ENCODE data around the gene SLC38A3.
A peak's percentile ranks its signal among the peaks of the same experiment; 100 is the strongest.

SLC38A3 gene

DNA sequence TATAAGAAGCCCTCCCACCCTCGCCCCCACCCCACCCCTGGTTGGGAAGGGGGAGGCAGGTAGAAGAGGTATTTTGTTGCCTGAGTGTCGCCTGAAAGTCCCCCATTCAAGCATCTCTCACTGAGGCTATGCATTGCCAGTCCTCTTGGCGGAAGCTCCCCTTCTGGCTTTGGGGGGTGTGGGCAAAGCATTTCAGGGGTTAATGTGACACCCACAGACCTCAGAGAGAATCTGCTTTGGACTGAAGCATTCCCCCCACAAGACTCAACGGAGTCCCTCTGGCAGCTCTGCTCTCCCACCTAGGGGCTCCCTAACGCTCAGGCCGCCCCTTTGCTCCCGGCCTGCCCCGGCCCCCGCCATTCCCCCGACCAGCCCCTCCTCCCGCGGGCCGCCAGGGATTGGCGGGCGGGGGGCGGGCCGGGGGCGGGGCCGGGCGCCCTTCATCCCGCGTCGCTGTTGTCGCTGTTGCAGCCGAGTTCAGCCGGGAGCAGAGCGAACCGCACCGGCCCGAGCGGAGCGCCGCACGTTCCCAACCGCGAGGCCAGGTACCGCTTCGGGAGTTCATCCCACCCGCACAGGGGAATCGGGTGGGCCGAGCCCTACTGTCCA lies at the start of gene SLC38A3:
Gene SLC38A3, plus strand, starts transcription at position 468 of the 609 bp plus-strand sequence. CDS start 8,929 bp downstream, outside the sequence.
- no peaks in the 10 kb centered on the region for H3K9me3 Mint-ChIP-seq
- H3K27ac Mint-ChIP-seq = no peak within 1 kb of the TSS
- no peak within 1 kb of the TSS for H3K4me3 Mint-ChIP-seq
- no peaks in the 10 kb centered on the region for H3K36me3 Mint-ChIP-seq (ENCODE audit: low read depth)
- H3K4me1 Mint-ChIP-seq (ENCODE audit: low read depth) = no peaks in the 10 kb centered on the region
- peaks cover 32% of the 10 kb centered on the region for H3K27me3 Mint-ChIP-seq

DNA sequence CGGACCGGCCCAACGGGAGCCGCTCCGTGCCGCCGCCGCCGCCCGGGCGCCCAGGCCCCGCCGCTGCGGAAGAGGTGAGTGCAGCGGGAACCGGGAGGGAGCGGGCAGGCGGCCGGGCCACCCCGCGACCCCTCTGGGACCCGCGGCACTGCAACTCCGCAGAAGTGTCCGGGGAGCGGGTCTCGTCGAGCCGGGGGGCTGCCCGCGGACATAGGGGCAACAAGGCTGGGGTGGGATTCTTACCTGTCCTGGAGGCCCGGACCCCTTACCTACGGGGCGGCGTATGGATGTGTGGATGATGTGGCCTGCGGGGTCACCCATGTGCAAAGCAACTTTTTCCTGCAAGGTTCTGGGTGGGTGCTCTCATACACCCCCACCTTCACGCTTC lies 49.6 kb upstream of the SLC38A3 start:
- H3K27ac Mint-ChIP-seq = no peak overlapping the region
- no peaks in the 10 kb centered on the region for H3K36me3 Mint-ChIP-seq (ENCODE audit: low read depth)
- peaks cover 37% of the 10 kb centered on the region for H3K27me3 Mint-ChIP-seq
- no peaks in the 10 kb centered on the region for H3K9me3 Mint-ChIP-seq
- peak overlapping the region; percentile 65 for H3K4me3 Mint-ChIP-seq
- peaks cover 11% of the 10 kb centered on the region for H3K4me1 Mint-ChIP-seq (ENCODE audit: low read depth)

DNA sequence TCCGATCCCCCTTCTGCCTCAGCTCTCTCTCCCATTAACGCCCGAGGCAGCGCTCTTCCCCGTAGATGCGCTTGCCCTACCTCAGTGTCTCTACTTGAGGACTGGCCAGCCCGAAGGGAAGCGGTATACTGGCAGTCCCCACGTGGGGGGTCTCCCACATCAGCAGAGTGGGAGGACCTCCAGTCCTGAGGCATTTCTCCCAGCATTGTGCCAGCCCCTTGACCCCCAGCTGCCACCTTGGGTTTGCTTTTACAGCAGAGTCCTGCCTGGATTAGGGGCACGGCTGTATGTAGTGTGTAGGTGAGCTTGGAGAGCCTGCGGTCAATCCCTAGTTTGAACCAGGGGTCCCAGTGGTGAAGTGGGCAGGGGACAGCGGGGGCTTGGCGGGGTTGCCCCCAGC lies 49.2 kb upstream of the SLC38A3 start:
- H3K9me3 Mint-ChIP-seq = no peaks in the 10 kb centered on the region
- peaks cover 11% of the 10 kb centered on the region for H3K4me1 Mint-ChIP-seq (ENCODE audit: low read depth)
- no peak overlapping the region for H3K27ac Mint-ChIP-seq
- H3K4me3 Mint-ChIP-seq = peak overlapping the region; percentile 65
- H3K27me3 Mint-ChIP-seq = peaks cover 37% of the 10 kb centered on the region
- H3K36me3 Mint-ChIP-seq (ENCODE audit: low read depth) = no peaks in the 10 kb centered on the region

DNA sequence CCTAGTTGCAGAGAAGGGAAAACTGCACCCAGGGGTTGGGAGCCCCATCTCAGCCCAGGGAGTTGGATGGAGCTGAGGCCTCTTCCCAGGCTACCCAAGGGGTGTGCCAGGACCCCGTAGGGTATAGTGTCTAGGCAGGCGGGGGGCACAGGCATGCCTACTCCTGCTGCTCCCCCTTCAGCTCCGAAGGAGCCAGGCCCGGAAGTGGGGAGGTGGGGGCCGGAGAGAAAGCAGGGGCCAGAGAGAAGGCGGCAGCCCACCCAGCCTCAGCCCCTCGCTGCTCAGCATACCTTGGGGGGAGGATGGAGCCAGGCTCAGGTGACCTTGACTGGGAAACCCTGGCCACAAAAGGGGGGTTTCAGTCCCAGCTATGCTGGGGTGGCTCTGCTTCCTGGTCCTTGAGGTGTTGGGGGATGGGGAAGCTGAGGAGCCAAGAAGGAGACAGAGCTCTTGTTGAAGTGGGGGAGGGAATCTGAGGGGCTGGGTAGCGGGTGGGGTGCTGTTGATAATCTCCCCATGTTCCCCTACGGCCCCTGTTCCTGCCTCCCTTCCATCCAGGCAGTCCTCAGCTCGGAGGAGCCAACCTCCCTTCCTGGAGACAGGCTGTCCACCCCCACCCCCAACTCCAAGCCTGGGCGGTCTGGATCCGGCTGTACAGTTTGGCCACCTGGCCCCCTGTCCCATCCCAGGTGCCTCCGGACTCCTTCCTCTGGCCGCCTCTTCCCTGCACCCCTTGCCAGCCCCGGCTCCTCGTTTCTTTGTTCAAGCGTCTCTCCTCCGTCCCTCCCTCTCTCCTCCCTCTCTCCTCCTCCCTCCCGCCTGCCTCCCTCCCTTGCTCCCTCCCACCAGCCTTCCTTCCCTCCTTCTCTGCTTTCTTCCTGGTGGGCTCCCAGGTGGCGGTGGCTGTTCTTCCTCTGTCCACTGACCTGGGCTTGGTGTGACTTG lies 48.2 kb upstream of the SLC38A3 start:
- no peaks in the 10 kb centered on the region for H3K36me3 Mint-ChIP-seq (ENCODE audit: low read depth)
- H3K4me1 Mint-ChIP-seq (ENCODE audit: low read depth) = peaks cover 11% of the 10 kb centered on the region
- no peak overlapping the region for H3K4me3 Mint-ChIP-seq
- H3K27ac Mint-ChIP-seq = no peak overlapping the region
- H3K9me3 Mint-ChIP-seq = no peaks in the 10 kb centered on the region
- peaks cover 37% of the 10 kb centered on the region for H3K27me3 Mint-ChIP-seq

DNA sequence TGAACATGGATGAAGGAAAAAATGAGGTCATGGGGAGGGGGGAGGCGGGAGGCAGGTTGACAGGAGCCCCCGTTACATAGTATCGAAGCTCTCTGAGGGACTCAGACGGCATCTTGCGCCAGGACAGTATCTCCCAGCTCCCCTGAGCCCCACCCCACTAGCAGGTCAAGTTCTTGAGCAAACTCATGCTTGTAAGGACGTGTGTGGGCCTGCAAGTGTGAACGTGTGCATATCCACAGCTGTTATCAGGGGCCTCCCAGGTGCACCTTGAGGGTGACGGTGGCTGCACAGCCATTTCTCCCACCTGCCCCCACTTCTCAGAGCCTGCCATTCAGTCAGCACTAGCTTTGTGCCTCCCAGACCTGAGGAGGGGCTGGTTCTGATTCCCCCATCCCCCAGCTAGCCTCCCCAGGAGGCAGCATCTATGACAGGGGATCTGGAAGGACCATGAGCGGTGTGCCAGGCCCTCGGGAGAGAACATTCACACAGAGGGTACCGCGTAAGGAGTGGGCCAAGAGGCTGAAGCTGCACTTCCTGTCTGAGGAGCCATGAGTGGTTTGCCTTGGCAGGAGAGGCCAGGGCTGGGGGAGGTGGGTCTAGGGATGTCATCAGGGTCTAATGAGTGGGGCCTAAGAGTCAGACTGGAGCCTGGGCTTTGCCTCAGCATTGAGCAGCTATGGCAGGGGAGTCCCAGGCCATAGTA lies 47.1 kb upstream of the SLC38A3 start:
- H3K4me1 Mint-ChIP-seq (ENCODE audit: low read depth) = peaks cover 11% of the 10 kb centered on the region
- no peak overlapping the region for H3K4me3 Mint-ChIP-seq
- H3K27ac Mint-ChIP-seq = no peak overlapping the region
- H3K36me3 Mint-ChIP-seq (ENCODE audit: low read depth) = no peaks in the 10 kb centered on the region
- H3K9me3 Mint-ChIP-seq = no peaks in the 10 kb centered on the region
- H3K27me3 Mint-ChIP-seq = peaks cover 37% of the 10 kb centered on the region

DNA sequence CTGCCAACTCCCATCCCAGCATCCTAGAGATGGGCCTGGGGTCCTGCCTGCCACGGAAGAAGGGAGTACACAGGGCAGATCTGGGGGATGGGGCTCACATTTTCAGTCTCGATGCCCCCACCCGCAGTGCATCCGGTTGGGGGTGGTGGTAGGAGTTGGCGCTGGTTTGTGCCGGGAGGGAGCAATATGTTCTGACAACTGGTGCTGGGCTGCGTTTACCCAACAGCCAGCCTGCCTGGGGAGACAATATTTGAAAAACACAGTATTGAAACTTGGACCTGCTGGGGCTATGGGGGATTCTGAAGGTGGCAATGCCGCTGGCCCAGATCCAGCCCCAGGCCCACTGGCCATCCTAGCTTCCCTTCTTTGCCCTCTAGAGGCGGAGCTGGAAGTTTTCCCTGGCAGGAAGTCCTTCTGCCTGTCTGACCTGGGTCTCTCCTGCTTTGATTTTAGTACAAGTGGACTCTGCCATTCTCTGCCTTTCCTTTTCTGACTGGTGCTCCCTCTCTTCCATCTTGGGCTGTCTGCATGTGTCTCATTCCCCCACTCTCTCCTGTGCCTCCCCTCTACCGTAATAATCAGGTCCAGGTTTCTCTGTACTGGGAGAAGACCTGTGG lies 46.4 kb upstream of the SLC38A3 start:
- H3K36me3 Mint-ChIP-seq (ENCODE audit: low read depth) = no peaks in the 10 kb centered on the region
- H3K4me1 Mint-ChIP-seq (ENCODE audit: low read depth) = peaks cover 11% of the 10 kb centered on the region
- no peak overlapping the region for H3K4me3 Mint-ChIP-seq
- H3K27me3 Mint-ChIP-seq = peaks cover 30% of the 10 kb centered on the region
- H3K9me3 Mint-ChIP-seq = no peaks in the 10 kb centered on the region
- H3K27ac Mint-ChIP-seq = no peak overlapping the region

DNA sequence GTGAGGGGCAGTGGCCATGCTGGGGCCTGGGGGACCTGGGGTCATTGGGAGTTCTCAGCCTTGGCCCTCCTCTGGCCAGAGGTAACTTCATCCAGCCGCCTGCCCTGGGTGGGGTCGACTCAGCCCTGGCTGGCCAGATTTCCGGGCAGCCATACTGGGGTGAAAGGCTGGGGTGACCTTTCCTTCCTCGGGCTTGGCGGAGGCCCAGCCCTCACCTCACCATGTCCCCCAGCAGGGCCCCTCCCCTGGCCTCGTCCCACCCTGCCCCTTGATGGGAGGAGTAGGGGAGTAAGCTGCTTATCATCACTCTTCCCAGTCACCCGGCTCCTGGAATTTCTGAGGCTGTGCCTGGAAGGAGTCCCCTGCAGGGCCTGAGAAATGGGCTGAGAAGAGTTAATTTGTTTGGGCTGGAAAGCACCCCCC lies 44.5 kb upstream of the SLC38A3 start:
- Mint-ChIP-seq H3K4me1 (ENCODE audit: low read depth) (peaks cover 4% of the 10 kb centered on the region), H3K36me3 (ENCODE audit: low read depth) (no peaks in the 10 kb centered on the region), H3K27me3 (peaks cover 22% of the 10 kb centered on the region), H3K4me3 (no peak overlapping the region), H3K27ac (no peak overlapping the region), H3K9me3 (no peaks in the 10 kb centered on the region)

DNA sequence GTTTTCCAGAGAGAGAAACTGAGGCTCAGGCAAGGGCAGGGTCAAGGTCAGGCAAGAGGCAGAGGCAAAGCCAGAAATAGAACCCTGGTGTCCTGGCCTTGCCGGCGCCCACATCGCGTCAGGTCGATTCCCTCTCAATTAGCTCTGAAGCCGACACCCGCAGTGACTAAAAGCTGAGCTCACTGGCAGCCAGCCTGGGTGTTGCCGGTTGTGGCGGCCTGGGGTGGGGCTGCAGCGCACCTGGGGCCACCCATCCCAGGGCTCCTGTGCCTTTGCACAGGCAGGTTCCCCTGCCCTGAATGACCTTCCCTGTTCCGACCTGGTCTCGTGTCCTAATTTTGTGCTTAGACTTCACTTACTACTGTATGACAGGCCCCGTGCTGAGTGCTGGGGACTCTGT lies 43.8 kb upstream of the SLC38A3 start:
- Mint-ChIP-seq H3K27ac (no peak overlapping the region), H3K4me1 (ENCODE audit: low read depth) (no peaks in the 10 kb centered on the region), H3K27me3 (peaks cover 15% of the 10 kb centered on the region), H3K9me3 (no peaks in the 10 kb centered on the region), H3K36me3 (ENCODE audit: low read depth) (no peaks in the 10 kb centered on the region), H3K4me3 (no peak overlapping the region)

DNA sequence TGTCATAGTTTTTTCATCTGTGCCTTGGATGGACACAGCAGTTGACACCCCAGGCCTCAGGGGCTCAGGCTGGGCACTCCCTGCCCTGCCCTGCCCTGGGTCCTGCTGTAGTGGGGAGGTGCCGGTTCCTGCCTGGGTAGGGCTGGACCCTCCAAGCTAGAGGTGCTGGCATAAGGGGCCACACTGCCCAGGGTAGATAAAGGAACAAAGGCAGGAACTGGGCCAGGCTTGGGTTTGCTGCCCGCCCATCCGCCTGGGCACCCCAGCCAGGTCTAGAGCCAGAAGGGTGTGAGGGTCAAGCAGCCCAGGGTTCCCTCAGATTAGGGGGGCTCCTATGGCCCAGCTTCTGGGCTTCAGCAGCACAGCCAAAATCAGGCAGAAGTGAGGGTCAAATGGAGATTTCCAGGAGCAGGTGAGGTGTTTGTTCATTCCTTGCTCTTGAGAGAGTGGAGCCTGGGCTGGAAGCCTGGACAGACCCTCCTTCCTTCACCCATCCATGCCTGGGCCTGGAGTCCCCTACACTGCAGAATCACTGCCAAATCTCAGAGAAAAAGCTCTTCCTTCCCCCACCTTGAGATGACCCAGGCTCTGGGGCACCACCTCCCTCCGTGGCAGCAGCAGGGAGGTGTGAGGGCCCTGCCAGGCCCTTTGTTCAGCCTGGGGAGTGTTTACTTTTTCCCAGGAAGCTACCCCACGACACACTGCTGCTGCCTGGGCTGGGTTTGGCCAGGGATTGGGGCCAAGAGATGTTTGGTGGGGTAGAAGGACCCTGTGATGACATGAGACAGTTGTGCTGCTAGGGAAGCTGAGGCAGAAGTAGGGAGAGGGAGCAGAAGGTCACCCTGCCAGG lies 42.8 kb upstream of the SLC38A3 start:
- no peaks in the 10 kb centered on the region for H3K4me1 Mint-ChIP-seq (ENCODE audit: low read depth)
- no peak overlapping the region for H3K4me3 Mint-ChIP-seq
- H3K36me3 Mint-ChIP-seq (ENCODE audit: low read depth) = no peaks in the 10 kb centered on the region
- H3K9me3 Mint-ChIP-seq = no peaks in the 10 kb centered on the region
- H3K27me3 Mint-ChIP-seq = peaks cover 11% of the 10 kb centered on the region
- H3K27ac Mint-ChIP-seq = no peak overlapping the region

DNA sequence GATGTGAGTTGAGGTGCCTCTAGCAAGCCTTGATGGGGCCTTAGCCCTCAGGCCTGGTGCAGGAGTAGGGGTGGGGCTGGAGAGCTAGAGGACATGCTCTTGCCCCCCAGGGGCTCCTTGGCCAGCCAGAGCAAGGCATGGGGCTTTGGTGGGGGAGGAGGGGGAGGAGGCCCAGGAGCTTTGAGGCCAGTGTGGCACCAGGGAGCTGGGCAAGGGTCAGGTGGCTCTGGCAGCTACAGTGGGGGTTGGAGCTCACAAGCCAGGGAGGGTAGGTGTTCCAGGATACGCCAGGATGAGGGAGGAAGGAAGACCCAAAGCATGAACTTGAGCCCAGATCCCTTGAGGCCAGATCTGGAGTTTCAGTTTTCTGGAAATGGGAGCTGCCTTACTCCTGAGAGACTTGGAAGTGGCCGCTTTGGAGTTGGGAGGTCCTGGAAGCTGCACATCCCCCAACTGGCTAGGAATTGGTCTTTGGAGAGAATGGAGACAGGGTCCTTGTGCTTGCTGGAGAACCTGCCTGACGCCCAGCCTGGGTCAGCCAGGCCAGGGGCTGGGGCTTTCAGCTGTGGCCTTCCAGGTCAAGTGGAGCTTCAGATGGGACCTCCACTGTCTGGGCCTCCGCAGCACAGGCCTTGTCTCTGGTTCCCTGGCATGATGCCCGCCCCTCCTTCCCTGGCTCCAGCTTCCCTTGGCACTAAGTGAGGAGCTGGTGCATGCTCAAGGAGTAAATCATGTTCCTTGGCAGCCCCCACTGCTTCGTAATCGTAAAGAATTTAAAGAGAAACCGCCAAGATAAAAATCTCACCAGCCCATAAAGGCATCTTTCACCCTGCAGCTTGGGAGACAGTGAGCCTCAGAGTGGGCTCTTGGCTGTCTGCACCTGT lies 41.3 kb upstream of the SLC38A3 start:
- H3K4me1 Mint-ChIP-seq (ENCODE audit: low read depth) = no peaks in the 10 kb centered on the region
- H3K9me3 Mint-ChIP-seq = no peaks in the 10 kb centered on the region
- peaks cover 2% of the 10 kb centered on the region for H3K27me3 Mint-ChIP-seq
- no peak overlapping the region for H3K27ac Mint-ChIP-seq
- H3K36me3 Mint-ChIP-seq (ENCODE audit: low read depth) = no peaks in the 10 kb centered on the region
- no peak overlapping the region for H3K4me3 Mint-ChIP-seq

DNA sequence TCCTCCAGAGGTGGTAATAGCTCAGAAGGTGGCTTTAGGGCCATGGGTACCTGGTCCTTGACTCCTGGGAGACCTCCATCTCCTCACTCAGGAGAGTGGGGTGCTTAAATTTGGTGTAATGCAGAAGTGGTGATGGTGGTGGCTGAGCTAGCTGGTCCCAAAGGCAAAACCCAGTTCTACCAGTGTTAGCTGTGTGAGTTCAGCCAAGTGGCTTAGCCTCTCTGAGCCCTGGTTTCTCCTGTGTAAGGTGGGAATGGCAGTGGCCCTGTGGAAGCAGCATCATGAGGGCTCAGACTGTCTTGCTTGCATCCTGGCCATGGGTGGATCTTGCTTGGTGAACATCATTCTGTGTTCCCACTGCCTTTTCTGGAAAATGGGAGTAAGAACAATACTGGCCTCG lies 40.6 kb upstream of the SLC38A3 start:
- Mint-ChIP-seq H3K27me3 (no peaks in the 10 kb centered on the region), H3K36me3 (ENCODE audit: low read depth) (no peaks in the 10 kb centered on the region), H3K9me3 (no peaks in the 10 kb centered on the region), H3K4me3 (no peak overlapping the region), H3K27ac (no peak overlapping the region), H3K4me1 (ENCODE audit: low read depth) (no peaks in the 10 kb centered on the region)

DNA sequence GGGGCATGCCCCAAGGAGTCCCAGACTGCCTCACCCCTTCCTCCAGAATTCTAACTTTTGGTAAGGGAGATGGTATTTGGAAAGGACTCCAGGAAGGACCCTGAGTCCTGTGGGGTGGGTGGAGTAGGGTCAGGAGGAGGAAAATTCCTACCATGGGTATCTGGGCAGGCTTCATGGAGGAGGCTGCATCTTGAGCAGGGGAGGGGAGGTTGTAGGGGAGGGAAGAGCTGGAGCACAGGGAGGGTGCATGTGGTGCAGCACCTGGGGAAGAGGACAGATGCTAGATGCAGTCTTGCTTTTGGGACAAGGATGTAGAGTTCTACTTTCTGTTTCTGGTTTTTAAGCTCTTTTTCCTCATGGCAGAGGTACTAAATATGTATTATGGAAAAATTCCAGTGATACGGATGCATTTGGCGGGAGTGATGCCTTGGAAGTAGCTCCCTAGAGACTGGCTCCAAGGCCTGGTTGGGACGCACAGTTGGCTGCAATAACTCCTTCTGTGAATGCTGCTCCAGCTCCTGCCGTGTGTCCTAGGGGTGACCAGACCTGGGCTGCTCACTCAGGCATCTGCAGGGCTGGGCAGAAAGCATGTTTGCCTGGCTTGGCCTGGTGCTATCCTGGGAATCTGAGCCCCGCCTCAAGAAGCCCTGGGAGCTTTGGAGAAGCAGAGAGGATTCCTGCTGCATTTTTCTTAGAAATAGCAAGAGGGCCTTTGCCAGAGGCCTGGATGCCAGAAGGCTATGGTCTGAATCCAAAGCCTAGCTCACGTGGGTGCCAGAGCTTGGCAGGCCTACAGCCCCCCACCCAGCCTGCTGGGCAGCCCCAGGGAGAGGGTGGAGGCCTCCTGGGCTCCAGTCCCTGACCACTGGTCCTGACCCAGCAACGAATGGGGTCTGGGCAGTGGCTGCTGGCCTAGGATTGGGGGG lies 39.8 kb upstream of the SLC38A3 start:
- H3K27ac Mint-ChIP-seq = no peak overlapping the region
- H3K27me3 Mint-ChIP-seq = no peaks in the 10 kb centered on the region
- no peaks in the 10 kb centered on the region for H3K36me3 Mint-ChIP-seq (ENCODE audit: low read depth)
- no peak overlapping the region for H3K4me3 Mint-ChIP-seq
- H3K4me1 Mint-ChIP-seq (ENCODE audit: low read depth) = no peaks in the 10 kb centered on the region
- no peaks in the 10 kb centered on the region for H3K9me3 Mint-ChIP-seq

Data from stimulated activated naive CD8-positive, alpha-beta T cell treated with anti-CD3 and anti-CD28 coated beads, Interleukin-15, Interleukin-2, amounts not matched to agents 100 ng/mL and 50 ng/mL, for 24 hours (primary cell).